ENCODE measurements around the gene PIMREG.

- TF ChIP-seq EZH2 (IDR thresholded peaks at IDR 0.05; ENCODE audit: borderline replicate concordance, low read depth, low read length, severe bottlenecking) = no peak
- TF ChIP-seq CTCF (IDR thresholded peaks at IDR 0.05; ENCODE audit: borderline replicate concordance, extremely low read depth, low read length, poor library complexity, severe bottlenecking) = no peak
Measured at GRCh38 chr17:6448473-6448872, 4.2 kb downstream of the PIMREG start.
